SHP77 treated with DMSO at 0.1 percent for 48 hours (cell line): Measurements from ENCODE around the gene NHERF2.
"Not testable (repeated sequence)": the region's sequence is repeated elsewhere in the genome, so short reads cannot be mapped to it uniquely, and the experiment has no call there.

Experiments
- DNase-seq: peaks from one replicate; lab custom pipeline; 2025; lab: John Stamatoyannopoulos, UW

Gene NHERF2

DNA sequence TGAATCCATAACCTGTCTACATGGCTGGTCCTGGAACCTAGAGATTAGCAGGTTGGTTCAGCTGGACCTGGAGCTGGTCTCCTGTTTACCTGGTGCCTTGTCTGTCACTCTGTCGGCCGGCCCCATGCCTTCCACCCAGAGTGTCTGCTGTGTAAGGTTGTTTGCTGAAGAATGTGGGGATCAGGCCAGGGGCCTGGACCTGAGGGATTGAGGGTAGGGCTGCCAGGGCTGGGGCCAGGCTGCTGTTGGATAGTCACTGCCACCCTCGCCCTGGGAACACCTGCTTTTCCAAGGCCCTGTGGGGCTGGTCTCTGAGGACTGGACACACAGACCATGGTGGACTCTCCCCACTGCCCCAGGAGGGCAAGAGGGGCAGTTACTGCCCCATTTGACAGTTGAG is 1.4 kb downstream of the NHERF2 start:
- no peak for DNase-seq

DNA sequence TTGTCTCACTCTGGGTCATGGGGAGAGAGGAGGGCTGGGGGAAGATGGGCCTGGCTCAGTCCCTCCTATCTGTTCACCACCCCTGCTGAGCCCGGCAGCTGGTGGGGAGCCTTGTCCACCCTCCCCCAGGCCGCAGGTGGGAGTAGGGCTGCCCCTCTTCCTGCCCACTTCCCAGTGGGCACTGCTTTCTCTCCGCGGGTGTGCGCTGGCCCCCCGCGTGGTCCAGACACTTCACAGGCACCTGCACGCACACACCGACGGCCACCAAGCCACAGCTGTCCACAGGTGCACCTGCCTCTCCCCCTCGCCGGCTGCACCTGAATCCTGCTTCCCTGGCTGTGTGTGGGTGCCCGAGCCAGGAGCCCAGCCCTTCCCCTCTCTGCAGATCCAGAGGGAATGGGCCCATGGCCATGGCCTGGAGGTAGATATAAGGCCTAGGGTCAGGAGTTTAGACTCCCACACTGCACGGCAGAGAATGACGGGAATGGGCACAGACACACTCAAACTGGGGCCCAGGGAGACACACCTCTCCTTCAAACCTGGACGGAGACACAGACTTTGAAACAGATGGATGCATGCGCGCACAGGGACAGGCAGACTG is 2.0 kb downstream of the NHERF2 start:
- DNase-seq: no peak

- no peak for DNase-seq
These were observed 2.6 kb downstream of the NHERF2 start for GRCh38 chr16:2029350-2029749.

- DNase-seq: no peak
These were observed 3.3 kb downstream of the NHERF2 start for GRCh38 chr16:2030036-2030435.

GRCh38 chr16:2031081-2031577 is 4.4 kb downstream of the NHERF2 start:
- DNase-seq: no peak

DNA sequence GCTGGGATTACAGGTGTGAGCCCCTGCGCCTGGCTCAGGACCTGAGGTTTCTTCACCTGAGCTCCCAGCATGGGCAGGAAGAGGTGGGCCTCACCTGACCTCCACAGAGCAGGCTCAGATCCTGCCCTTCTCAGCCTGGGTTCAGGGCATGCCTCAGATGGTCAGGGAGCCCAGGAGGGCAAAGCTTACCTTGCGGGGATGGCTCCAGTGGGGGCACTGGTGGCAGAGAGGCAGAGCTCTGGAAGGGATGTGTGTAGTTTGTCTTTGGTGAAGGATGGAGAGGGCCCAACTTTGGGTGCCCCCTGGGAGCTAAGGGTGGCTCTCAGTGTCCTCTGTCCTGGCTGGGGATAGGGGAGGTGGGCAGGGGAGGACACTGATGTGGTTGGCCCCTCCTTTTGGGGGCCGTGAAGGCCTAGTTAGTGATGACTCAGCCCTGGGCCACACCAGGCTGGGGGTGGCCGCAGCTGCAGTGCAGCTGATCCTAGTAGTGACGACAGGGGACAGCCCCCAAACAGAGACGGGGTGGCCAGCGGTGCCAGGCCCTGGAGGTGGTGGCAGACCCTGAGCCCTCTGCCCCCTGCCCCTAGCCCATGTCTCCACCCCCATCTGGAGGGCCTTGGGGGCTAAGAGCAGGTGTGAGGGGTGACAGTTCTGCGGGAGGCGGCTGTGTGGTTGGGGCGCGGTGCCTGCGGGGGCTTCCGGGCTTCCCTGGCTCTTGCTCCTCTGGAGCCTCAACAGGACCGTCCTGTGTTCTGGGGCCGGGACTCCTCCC is 5.8 kb downstream of the NHERF2 start:
- DNase-seq: no peak

GRCh38 chr16:2033057-2033908 is 6.6 kb downstream of the NHERF2 start:
- DNase-seq: no peak

- not testable (repeated sequence) for DNase-seq
These were observed 7.4 kb downstream of the NHERF2 start for GRCh38 chr16:2033909-2034695.

- no peak for DNase-seq
These were observed 8.2 kb downstream of the NHERF2 start for GRCh38 chr16:2034696-2035430.

DNA sequence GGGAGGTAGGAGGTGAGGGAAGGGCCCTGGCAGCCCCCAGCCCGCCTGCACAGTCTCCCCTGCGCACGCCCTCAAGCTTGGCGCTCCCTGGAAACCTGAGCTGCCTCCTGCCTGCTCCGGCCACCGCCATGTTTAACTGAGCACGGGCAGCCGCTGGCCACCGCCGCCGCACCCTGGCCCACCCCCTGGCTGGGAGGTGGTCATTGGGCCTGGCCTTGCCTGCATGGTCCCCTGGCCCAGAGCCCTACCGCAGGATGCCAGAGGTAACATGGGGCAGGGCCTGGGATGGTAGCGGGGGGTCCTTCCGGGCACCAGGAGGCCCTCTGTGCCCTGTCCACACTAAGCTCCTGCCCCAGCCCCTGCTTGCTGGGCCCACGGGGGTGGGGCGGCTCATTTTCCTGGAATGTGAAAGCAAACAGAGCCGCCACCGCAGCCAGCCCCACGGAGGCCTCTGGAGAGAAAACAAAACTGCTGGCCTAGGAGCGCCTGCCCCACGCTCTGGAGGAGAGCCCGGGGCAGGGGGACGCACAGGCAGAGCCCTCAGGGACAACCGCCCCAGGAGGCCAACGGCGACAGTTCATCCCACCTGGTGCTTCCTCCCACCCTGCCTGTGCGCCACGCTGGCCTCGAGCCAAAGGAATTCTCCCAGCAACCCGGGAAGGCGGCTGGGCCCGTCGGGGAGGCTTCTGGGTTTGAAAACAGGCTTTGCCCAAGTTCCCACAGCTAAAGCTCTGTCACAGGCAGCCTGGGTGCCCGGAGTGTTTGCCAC is 8.9 kb downstream of the NHERF2 start:
- peak; percentile 33 for DNase-seq

- DNase-seq: no peak
These were observed 9.7 kb downstream of the NHERF2 start for GRCh38 chr16:2036200-2036966.

- no peak for DNase-seq
These were observed 10.4 kb downstream of the NHERF2 start for GRCh38 chr16:2037115-2037514.

GRCh38 chr16:2037647-2038381 is 11.1 kb downstream of the NHERF2 start:
- DNase-seq: no peak

DNA sequence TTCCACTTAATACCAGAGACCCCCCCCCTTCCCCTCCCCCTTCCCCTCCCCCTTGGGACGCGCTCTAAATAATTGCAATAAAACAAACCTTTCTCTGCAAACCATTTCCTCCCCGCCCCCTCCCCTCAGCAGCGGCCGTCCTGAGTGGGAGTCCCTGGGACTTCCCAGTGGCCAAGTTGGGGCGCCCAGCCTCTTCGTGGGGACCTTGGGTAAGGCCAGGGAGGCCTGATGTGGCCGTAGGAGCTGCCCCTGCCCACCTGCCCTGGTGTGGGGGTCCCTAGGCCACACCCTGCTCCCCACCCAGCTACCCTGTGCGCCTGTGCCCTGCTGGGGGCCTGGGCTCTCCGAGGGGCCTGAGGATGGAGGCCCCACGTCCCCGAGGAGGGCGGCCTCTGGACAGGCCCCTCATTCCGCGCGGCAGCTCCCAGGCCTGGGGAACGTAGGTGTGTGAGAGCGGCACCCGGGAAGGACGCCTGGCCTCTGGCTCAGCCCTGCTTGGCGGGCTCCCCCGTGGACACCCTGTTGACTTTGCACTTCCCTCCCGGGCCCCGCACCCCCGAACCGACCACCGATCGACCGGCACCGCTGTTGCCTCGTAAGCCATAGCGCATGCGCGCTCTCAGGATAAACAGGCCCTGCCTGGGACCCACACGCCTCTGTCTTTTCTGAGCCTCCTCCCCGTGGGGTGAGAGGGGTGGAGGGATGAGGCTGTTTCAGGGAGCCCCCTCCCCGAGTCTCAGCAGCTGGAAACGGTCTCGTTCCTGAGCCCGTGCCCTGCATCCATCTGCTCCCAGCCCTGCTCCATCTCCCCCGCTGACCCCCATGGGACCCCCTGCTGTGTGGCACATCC is 11.9 kb downstream of the NHERF2 start:
- DNase-seq: no peak

DNA sequence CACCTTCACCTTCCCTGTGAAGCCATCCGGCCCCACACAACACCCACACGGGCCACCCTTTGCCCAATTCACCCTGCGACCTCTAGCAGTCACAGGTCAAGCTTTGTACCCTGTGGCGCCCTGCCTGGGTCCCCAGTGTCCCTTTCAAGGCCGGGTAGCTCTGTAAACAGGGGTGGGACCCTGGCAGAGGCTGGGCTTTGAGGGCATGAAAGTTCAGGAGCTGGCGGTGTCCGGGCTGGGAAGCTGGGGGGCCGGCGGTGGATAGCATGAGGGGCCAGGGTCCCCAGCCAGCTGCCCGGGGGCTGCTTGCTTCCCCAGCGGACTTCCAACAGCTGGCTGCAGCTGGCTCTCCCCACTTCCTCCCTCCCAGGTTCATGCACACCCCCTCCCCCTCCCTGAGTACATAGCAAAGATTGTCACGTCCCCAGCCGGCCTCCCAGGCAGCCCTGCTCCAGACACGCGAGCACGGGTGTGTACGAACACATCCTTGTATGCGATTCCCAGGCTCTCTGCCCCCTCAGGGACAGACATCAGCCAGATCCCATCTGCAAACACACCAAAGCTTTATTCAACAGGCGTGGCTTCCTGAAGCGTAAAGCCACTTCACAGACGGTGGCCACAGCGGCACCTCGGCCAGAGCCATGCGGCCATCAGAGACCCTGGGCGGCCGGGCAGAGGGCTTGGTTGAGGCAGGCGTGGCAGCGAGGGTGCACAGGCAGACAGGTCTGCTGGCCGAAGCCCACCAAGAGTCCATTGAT is 12.8 kb downstream of the NHERF2 start:
- peak; percentile 33 for DNase-seq

- no peak for DNase-seq
These were observed 13.5 kb downstream of the NHERF2 start for GRCh38 chr16:2040041-2040786.
